DND-41 (cell line): ENCODE results near the gene CATSPERZ.

ENCODE experiments used
- ATAC-seq: fragments of 200-7000 bp; cut with Tn5 transposase; 3 replicates; pipeline ENCODE4 v1.9.1; 2021; ENCODE audit warnings: low read depth; ENCODE audit not compliant: insufficient read depth
- DNase-seq: peaks from one replicate; pipeline ENCODE4 v3.0.0-alpha.2; 2020
- H2AFZ ChIP-seq: 2 replicates; pipeline ENCODE4 v1.6.0; 2012; ENCODE audit warnings: low read depth, low read length
- H3K27ac ChIP-seq: 2 replicates; pipeline ENCODE4 v1.5.1; 2012; ENCODE audit warnings: low read length, inconsistent platforms
- H3K27me3 ChIP-seq: fragments of 200-600 bp; sonication (generic); 2 replicates; pipeline ENCODE4 v1.6.0; 2012; ENCODE audit warnings: low read length, mild to moderate bottlenecking, inconsistent platforms; ENCODE audit not compliant: insufficient read depth, poor library complexity
- H3K36me3 ChIP-seq: 2 replicates; pipeline ENCODE4 v1.5.1; 2012; ENCODE audit warnings: low read length, inconsistent platforms; ENCODE audit not compliant: insufficient read depth
- H3K4me1 ChIP-seq: 2 replicates; pipeline ENCODE4 v1.5.1; 2012; ENCODE audit warnings: mild to moderate bottlenecking, low read length; ENCODE audit not compliant: insufficient read depth
- H3K4me2 ChIP-seq: 2 replicates; pipeline ENCODE4 v1.6.0; 2012; ENCODE audit warnings: mild to moderate bottlenecking, moderate library complexity, low read length, inconsistent platforms; ENCODE audit not compliant: insufficient read depth
- H3K4me3 ChIP-seq, 2 experiments: fragments of 200-600 bp in 1 of 2; shearing (Covaris generic) in 1 of 2; 2 replicates each; pipeline ENCODE4 v1.5.1; 2012 to 2016; ENCODE audit warnings: inconsistent platforms in 2 of 2, low read length in 2 of 2, mild to moderate bottlenecking in 2 of 2, low read depth in 1 of 2, moderate library complexity in 1 of 2
- H3K79me2 ChIP-seq: 2 replicates; pipeline ENCODE4 v1.6.0; 2012; ENCODE audit warnings: low read length, inconsistent platforms; ENCODE audit not compliant: insufficient read depth
- H3K9ac ChIP-seq: 2 replicates; pipeline ENCODE4 v1.6.0; 2012; ENCODE audit warnings: low read depth, mild to moderate bottlenecking, inconsistent platforms, low read length, moderate library complexity
- H3K9me3 ChIP-seq: 2 replicates; pipeline ENCODE4 v1.5.1; 2012; ENCODE audit warnings: low read length, moderate library complexity, mild to moderate bottlenecking, inconsistent platforms; ENCODE audit not compliant: insufficient read depth, severe bottlenecking
- H4K20me1 ChIP-seq: 2 replicates; pipeline ENCODE4 v1.6.0; 2012; ENCODE audit warnings: low read length; ENCODE audit not compliant: insufficient read depth
- EZH2 ChIP-seq: IDR thresholded peaks from 3 replicates; pipeline ENCODE4 v1.6.1; 2012; ENCODE audit warnings: borderline replicate concordance, low read depth, mild to moderate bottlenecking, moderate library complexity, low read length, inconsistent platforms; ENCODE audit not compliant: severe bottlenecking
- TF ChIP-seq, protein P1 (sequence below): IDR thresholded peaks from 2 replicates; pipeline ENCODE4 v1.5.1; 2012; ENCODE audit warnings: borderline replicate concordance, low read length, moderate library complexity, mild to moderate bottlenecking; ENCODE audit not compliant: poor library complexity, severe bottlenecking; ENCODE audit errors: extremely low read depth

CATSPERZ gene

DNA sequence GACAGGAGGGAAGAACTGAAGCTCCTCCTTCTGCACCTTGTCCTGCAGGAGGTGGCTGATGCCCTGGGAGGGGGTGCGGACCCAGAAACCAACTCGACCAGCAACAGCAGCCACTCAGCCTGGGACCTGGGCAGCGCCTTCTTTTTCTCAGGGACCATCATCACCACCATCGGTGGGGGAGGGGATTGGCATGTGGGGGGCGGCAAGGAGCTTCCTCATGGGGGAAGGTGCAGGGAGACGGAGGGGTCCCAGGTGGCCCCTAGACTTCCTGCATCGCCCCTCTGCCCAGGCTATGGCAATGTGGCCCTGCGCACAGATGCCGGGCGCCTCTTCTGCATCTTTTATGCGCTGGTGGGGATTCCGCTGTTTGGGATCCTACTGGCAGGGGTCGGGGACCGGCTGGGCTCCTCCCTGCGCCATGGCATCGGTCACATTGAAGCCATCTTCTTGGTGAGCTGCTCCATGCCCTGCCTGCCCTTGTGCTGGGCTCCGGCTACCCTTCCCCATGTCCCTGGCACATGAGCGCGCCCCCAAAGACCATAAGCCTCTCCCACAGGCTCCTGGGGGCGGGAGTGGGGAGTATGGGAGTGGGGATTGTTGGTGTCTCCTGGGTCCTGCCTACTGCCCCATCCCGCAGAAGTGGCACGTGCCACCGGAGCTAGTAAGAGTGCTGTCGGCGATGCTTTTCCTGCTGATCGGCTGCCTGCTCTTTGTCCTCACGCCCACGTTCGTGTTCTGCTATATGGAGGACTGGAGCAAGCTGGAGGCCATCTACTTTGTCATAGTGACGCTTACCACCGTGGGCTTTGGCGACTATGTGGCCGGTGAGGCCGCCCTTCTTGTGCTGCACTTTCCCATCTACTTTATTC, 3.1 kb upstream of the CATSPERZ start:
- Histone ChIP-seq H3K36me3 (no peaks in the 10 kb centered on the region), H3K27me3 (peaks cover 16% of the 10 kb centered on the region), H3K4me1 (peaks cover 9% of the 10 kb centered on the region), H3K9me3 (no peaks in the 10 kb centered on the region), H3K9ac (no peak overlapping the region), H4K20me1 (peaks cover 4% of the 10 kb centered on the region; the same call in 1 of the 2 replicates), H3K4me3 (no peak overlapping the region), H3K27ac (no peak overlapping the region), H2AFZ (no peak overlapping the region), H3K4me2 (no peak overlapping the region), H3K79me2 (no peaks in the 10 kb centered on the region)
- DNase-seq (no peak), ATAC-seq (no peak)
- TF ChIP-seq, protein P1, sequence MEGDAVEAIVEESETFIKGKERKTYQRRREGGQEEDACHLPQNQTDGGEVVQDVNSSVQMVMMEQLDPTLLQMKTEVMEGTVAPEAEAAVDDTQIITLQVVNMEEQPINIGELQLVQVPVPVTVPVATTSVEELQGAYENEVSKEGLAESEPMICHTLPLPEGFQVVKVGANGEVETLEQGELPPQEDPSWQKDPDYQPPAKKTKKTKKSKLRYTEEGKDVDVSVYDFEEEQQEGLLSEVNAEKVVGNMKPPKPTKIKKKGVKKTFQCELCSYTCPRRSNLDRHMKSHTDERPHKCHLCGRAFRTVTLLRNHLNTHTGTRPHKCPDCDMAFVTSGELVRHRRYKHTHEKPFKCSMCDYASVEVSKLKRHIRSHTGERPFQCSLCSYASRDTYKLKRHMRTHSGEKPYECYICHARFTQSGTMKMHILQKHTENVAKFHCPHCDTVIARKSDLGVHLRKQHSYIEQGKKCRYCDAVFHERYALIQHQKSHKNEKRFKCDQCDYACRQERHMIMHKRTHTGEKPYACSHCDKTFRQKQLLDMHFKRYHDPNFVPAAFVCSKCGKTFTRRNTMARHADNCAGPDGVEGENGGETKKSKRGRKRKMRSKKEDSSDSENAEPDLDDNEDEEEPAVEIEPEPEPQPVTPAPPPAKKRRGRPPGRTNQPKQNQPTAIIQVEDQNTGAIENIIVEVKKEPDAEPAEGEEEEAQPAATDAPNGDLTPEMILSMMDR = no peak
- no peak for TF ChIP-seq EZH2

- no peaks in the 10 kb centered on the region for H3K36me3 ChIP-seq
- no peak overlapping the region for H2AFZ ChIP-seq
- ATAC-seq (no peak), DNase-seq (no peak)
- TF ChIP-seq, protein P1 = no peak
- TF ChIP-seq EZH2 = no peak
- H3K27me3 ChIP-seq = peaks cover 16% of the 10 kb centered on the region
- H3K9me3 ChIP-seq = no peaks in the 10 kb centered on the region
- H3K4me2 ChIP-seq = no peak overlapping the region
- peaks cover 9% of the 10 kb centered on the region for H3K4me1 ChIP-seq
- no peaks in the 10 kb centered on the region for H3K79me2 ChIP-seq
- H3K4me3 ChIP-seq = no peak overlapping the region
- H4K20me1 ChIP-seq = peaks cover 4% of the 10 kb centered on the region; the same call in 1 of the 2 replicates
- H3K27ac ChIP-seq = no peak overlapping the region
- no peak overlapping the region for H3K9ac ChIP-seq
Measured at GRCh38 chr11:64297699-64298358, 2.3 kb upstream of the CATSPERZ start.

DNA sequence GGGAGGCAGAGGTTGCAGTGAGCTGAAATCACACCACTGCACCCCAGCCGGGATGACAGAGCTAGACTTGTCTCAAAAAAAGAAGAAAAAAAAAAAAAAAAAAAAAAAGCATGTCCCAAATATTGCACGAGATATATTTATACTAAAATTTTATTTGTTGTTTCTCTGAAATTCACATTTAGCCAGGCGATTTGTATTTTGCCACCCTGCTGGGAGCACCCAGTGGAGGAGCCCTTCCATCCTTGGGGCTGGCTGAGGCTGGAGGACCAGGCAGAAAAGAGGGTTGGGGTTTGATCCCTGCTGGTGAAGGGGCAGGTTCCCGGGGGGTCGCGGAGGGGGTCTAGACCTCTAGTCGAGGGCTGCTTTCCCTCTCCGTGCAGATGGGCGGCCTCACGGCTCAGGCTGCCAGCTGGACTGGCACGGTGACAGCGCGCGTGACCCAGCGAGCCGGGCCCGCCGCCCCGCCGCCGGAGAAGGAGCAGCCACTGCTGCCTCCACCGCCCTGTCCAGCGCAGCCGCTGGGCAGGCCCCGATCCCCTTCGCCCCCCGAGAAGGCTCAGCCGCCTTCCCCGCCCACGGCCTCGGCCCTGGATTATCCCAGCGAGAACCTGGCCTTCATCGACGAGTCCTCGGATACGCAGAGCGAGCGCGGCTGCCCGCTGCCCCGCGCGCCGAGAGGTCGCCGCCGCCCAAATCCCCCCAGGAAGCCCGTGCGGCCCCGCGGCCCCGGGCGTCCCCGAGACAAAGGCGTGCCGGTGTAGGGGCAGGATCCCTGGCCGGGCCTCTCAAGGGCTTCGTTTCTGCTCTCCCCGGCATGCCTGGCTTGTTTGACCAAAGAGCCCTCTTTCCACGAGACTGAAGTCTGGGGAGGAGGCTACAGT, 952 bp upstream of the CATSPERZ start:
- H3K9ac ChIP-seq = no peak overlapping the region
- H3K4me1 ChIP-seq = peaks cover 17% of the 10 kb centered on the region
- no peak overlapping the region for H3K4me3 ChIP-seq
- no peaks in the 10 kb centered on the region for H3K9me3 ChIP-seq
- DNase-seq (no peak), ATAC-seq (no peak)
- TF ChIP-seq, protein P1 = no peak
- TF ChIP-seq EZH2 = no peak
- H3K36me3 ChIP-seq = no peaks in the 10 kb centered on the region
- no peak overlapping the region for H3K4me2 ChIP-seq
- H3K79me2 ChIP-seq = no peaks in the 10 kb centered on the region
- no peak overlapping the region for H2AFZ ChIP-seq
- H4K20me1 ChIP-seq = 0 out of 2 replicates have a peak, but pooled peaks cover 7% of the 10 kb centered on the region
- no peak overlapping the region for H3K27ac ChIP-seq
- peaks cover 16% of the 10 kb centered on the region for H3K27me3 ChIP-seq
